ENCODE data around the gene PPFIBP2.

- no peak for TF ChIP-seq POLR2AphosphoS5 (IDR thresholded peaks at IDR 0.05)
- no peak for TF ChIP-seq POLR2A (IDR thresholded peaks at IDR 0.05)
Observed at GRCh38 chr11:7687386-7687785, 173.6 kb downstream of the PPFIBP2 start.
